C4-2B (cell line): Measurements from ENCODE around the gene NUP98.

Experiments used
- ZFX ChIP-seq: fragments of 450-650 bp; IDR thresholded peaks from 2 replicates; pipeline ENCODE4 v1.6.1; 2017
- TF ChIP-seq, protein P1 (sequence below): fragments of 450-650 bp; conservative IDR thresholded peaks from 2 replicates; pipeline ENCODE4 v1.5.1; 2017; ENCODE audit warnings: mild to moderate bottlenecking

DNA sequence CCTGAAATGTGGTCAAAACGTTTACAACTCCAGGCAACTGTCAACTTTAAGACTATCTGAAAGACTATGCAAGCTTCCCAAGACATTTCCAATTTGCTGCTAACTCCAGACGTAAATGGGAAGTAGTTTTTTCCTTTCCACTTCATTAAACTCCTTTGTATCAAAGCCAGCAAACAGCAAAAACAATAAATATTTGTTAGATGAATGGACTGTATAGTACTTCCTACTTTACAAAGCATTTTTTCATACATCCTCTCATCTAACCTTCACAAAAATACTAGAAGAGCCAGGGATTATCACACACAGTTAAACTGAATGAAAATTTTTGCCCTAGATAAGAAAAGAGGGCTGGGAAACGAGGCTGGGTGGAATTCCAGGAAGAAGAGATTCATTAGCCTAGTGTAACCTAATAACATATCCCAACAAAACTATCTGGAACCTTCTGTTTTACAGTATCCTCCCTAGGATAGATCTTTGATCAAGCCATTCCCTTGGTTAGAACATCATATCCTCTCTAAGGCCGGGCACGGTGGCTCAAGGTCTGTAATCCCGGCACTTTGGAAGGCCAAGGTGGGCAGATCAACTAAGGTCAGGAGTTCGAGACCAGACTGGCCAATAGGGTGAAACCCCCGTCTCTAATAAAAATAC, 10.4 kb downstream of the NUP98 start:
- TF ChIP-seq, protein P1, sequence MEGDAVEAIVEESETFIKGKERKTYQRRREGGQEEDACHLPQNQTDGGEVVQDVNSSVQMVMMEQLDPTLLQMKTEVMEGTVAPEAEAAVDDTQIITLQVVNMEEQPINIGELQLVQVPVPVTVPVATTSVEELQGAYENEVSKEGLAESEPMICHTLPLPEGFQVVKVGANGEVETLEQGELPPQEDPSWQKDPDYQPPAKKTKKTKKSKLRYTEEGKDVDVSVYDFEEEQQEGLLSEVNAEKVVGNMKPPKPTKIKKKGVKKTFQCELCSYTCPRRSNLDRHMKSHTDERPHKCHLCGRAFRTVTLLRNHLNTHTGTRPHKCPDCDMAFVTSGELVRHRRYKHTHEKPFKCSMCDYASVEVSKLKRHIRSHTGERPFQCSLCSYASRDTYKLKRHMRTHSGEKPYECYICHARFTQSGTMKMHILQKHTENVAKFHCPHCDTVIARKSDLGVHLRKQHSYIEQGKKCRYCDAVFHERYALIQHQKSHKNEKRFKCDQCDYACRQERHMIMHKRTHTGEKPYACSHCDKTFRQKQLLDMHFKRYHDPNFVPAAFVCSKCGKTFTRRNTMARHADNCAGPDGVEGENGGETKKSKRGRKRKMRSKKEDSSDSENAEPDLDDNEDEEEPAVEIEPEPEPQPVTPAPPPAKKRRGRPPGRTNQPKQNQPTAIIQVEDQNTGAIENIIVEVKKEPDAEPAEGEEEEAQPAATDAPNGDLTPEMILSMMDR = no peak
- no peak for TF ChIP-seq ZFX
